HG02642 (cell line): ENCODE measurements around the gene DGKD.

Experiments used
- ATAC-seq: cut with Tn5 transposase; IDR thresholded peaks from one replicate; pipeline ENCODE4 v1.9.1; 2021; ENCODE audit warnings: mild to moderate bottlenecking; ENCODE audit not compliant: unreplicated experiment, poor library complexity

Gene DGKD

GRCh38 chr2:233470011-233470687, 115.9 kb downstream of the DGKD start:
- ATAC-seq = no peak

- no peak for ATAC-seq
Measured at GRCh38 chr2:233470839-233471238, 116.5 kb downstream of the DGKD start.

GRCh38 chr2:233471291-233472035, 117.2 kb downstream of the DGKD start:
- ATAC-seq = no peak

DNA sequence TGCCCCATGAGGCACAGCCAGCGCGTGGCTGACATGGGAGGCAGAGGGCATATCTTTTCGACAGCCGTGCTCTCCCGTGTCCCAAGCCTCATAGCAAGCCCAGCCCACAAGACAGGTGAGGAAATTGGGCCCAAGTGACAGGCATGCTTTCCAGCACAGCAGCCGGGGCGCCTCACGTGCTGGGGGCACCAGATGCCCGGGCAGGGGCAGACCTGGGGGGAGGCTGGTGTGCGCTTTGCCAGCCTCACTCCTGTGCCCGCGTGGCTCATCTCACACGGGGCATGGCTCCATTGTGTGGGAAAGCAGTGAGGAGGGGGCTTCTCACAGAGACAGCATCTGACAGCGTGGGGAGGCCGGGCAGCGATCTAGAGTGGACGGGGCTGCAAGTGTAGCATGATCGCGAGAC, 119.1 kb downstream of the DGKD start:
- ATAC-seq = no peak

DNA sequence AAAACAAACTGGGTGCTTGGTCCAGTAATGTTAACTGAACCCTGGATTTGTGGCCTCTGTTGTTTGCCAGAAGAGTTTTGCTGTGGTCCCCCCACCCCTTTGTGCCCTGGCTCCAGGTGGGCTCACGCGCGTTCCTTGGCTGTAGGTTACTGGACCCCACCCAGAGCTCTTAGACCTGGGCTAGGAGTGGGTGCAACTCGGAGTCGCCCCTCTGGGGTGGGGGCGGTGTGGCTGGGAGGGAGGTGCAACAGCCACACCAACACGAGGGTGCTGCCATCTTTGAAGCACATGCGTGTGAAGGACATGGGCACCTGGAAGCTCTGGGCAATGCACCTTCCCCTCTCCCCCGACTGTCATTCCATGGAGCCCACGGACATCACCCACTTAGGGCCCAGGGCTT, 119.6 kb downstream of the DGKD start:
- ATAC-seq = no peak

DNA sequence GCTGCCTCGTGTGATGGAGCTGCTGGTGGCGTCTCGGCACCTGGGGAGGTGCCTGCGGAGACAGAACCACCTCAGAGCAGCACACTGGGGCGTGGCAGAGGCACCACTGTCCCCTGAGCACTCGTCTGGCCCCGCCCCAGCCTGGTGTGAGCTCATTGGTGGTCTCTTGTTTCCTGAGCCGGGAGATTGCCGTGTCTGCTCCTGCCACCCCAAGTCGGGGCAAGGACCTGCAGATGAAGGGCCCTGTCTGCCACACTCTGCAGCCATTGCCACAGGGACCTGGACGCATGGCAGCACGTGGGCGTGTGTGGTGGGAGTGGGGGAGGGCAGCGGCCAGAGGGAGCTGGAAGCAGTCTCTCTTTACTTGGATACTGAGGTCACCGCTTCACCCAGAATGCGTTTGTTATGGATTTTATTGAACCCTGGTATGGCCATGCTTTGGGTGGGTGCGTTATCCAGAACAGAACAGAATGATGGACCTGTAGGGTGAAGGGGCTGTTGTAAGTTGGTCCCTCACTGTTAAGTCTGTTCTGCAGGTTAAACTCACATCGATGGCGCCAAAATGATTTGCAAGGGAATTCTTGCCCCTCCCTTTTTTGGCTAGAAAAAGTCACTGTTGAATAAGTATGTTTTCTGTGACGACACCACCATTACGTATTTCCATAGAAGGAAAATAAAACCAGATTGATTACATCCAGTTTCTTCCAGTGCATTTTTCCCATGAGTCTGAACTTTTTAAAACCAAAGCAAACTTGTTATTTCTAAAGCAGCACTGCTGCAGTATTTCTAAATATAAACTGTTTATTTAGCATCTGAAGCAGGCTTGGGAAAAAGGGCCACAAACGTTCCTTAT, 120.2 kb downstream of the DGKD start:
- no peak for ATAC-seq

DNA sequence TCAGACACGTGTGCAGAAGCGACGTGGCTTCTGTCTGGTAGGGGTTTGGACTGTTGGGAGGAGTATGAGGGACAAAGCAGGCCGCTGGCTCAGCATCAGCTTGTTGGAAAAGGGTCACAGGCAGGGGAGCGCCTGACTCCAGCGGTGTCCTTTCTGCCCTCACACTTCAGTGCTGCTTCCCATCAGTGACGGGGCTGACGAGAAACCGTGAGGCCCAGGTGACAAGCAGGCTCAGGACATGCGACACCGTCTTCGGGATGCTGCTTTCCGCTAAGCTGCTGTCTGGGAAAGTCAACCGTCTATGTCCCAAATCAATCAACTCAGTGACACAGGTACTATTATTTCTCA, 121.7 kb downstream of the DGKD start:
- no peak for ATAC-seq

GRCh38 chr2:233476651-233477547, 122.6 kb downstream of the DGKD start:
- ATAC-seq = no peak

DNA sequence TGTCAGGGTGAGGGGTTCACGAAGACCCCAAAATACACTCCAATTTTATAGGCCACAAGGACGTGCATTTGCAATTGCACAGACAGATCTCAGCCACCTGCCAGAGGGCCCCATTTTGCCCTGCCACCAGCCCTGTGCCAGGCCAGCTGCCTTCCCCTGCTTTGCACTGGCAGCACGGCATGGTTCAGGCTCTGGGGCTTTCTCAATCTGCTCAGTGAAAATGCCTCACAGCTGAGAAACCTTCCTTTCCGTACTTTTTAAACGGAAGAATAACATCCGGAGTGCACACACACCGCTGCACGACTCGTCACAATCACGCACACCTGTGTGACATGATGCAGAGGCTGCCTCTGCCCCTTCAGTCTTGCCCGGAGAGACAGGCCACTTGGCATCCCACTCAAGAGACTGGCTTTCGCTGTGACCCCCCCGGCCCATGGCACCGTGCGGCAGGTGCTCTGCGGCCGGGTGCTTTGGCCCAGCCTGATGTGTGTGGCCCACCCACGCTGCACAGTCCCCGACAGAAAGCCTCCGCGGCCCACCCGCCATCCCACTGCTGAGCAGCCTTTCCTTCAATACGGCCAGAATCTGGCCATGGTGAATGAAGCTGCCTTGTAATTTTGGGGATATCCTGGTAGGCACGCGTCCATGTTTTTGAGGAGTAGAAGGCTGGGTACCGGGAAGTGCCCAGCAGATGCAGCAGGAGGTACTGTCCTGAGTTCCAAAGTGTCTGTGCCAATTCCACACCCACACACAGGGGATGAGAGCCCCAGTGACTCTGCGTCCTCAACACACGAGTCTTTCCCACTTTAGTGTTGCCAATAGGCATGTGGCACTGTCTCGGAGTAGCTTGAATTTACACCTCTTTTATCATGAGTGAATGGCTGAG, 123.5 kb downstream of the DGKD start:
- no peak for ATAC-seq

DNA sequence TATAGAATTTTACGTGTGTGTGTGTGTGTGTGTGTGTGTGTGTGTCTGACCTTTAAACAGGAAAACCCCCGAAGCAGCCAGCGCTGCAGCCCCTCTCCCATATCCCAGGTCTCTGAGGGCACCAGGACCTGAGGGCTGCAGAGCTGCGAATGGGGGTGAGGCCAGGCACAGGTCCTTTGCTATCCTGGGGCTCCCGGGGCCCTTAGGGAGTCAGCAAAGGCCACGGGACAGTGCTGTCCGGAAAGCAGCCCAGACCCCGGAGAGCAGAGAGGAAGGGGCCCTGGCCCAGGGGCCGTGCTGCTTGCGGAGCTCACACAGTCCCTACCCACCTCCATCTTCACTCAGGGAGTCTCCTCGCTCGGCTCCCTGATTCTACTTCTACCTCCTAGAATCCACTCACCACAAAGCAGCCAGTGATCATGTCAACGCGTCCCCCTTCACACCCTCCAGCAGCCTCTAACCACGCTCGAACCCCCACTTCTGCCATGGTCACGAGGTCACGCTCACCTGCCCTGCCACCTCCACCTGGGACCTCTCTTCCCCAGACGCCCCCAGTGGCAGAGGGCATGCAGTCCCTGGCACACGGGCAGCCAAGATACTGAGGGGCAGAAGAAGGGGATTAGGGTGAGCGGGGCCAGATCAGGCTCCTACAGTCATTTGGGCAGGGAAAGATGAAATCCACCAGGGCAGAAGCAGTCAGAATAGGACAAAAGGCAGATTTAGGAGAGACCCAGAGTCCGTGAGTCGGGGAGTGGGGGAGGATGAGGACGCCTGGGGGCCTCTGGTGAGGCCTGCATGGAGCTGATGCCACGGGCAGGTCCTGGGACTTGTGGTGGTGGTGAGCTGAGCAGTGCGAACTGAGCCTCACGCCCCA, 125.6 kb downstream of the DGKD start:
- ATAC-seq = no peak

GRCh38 chr2:233480490-233481202, 126.4 kb downstream of the DGKD start:
- ATAC-seq = no peak

DNA sequence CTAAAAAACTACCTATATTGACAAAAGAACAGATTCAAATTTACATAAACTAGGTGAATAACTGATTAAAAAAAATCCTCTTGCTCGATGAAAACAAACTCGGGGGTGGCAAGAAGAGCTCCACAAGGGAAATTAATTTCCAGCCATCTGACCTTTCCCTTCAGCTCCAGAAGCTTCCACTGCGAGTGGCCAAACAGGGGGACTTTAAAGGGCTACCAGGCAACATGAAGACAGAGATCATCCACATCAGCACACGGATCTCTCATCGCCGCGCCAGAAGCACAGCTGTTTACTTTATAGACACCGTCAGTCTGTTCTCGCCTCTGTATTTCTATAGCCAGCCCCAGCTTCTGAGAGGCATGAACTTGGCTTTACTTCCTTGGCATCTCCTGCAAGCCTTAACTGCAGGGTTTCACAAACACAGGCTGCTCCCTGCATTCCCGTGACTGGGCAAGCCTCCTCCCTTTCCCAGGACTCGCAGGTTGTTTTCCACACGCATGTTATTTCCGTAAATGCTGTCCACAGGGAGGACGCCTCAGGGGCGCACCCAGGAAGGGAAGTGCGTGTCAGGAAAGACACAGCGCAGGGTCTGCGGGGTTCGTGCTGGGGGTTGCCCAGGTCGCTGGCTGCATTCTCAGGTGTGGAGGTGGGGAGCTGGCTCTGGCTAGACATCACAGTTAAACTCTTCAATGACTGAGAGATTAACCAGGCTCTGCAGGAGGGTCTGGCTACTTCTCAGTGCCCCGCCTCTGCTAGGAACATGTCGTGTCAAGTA, 127.3 kb downstream of the DGKD start:
- no peak for ATAC-seq

DNA sequence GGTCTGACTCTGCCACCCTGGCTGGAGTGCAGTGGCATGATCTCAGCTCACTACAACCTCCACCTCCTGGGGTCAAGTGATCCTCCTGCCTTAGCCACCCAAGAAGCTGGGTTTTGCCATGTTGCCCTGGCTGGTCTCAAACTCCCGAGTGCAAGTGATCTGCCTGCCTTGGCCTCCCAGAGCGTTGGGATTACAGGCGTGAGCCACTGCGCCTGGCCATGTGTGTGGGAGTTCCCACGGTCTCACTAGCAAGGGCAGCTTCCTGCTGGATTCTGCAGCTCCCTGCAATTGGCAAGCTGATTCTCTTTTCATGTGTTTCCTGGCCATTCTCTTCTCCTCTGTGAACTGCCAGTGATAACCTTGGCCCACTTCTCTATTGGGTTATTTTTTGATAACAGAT, 128.3 kb downstream of the DGKD start:
- no peak for ATAC-seq

DNA sequence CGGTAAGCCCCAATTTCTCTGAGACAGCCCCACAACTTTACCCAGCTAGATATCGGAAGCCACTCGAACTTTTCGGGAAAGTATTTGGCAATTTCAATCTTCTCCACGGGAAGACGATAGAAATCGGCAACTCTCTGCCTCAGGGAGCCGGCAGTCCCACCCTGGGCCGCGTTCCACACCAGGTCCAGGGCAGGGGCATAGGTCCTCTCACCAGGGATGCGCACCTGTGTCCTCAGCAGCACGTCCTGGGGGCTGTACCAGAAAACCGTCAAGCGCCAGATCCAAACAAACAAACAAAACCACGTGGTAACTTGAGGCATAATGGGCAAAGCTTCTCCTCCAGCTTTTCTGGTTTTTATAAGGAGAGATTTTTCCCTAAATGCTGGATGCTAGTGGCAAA, 131.4 kb downstream of the DGKD start:
- no peak for ATAC-seq

- no peak for ATAC-seq
Measured at GRCh38 chr2:233486357-233486756, 132.1 kb downstream of the DGKD start.

- no peak for ATAC-seq
Measured at GRCh38 chr2:233486778-233487552, 132.7 kb downstream of the DGKD start.
